Hypothalamus (tissue), 51 donors: Measurements from ENCODE around the gene PHKG2.
A peak's percentile ranks its signal among the peaks of the same experiment; 100 is the strongest.

Source experiments
- DNase-seq, 51 donors: peaks; one replicate each; lab custom pipeline; 2025; lab: John Stamatoyannopoulos, UW

Gene PHKG2

GRCh38 chr16:30725418-30725792 lies 22.8 kb upstream of the PHKG2 start:
- no peak for DNase-seq

GRCh38 chr16:30728321-30728720 lies 19.9 kb upstream of the PHKG2 start:
- DNase-seq, result no peak

GRCh38 chr16:30728899-30729672 lies 19.1 kb upstream of the PHKG2 start:
- no peak for DNase-seq

GRCh38 chr16:30731411-30731810 lies 16.8 kb upstream of the PHKG2 start:
- no peak for DNase-seq

- no peak for DNase-seq
Measured at GRCh38 chr16:30736995-30737793, 11.0 kb upstream of the PHKG2 start.

GRCh38 chr16:30737794-30738648 lies 10.2 kb upstream of the PHKG2 start:
- no peak for DNase-seq

- DNase-seq, result no peak
Measured at GRCh38 chr16:30738984-30739951, 9.0 kb upstream of the PHKG2 start.

- peak in 5 of 51 donors; percentile 17 to 32 (median 29) for DNase-seq
Measured at GRCh38 chr16:30740364-30741251, 7.6 kb upstream of the PHKG2 start.

GRCh38 chr16:30741461-30741914 lies 6.7 kb upstream of the PHKG2 start:
- DNase-seq, result no peak

GRCh38 chr16:30743716-30744115 lies 4.5 kb upstream of the PHKG2 start:
- DNase-seq, result no peak

- no peak for DNase-seq
Measured at GRCh38 chr16:30744183-30744582, 4.0 kb upstream of the PHKG2 start.

- no peak for DNase-seq
Measured at GRCh38 chr16:30745082-30745481, 3.1 kb upstream of the PHKG2 start.

GRCh38 chr16:30746638-30747175 lies 1.5 kb upstream of the PHKG2 start:
- DNase-seq, result no peak

- DNase-seq, result no peak
Measured at GRCh38 chr16:30747331-30747730, 894 bp upstream of the PHKG2 start.

GRCh38 chr16:30748634-30749445 lies 615 bp downstream of the PHKG2 start:
- peak in 8 of 51 donors; percentile 16 to 49 (median 20) for DNase-seq

GRCh38 chr16:30750201-30750600 lies 2.0 kb downstream of the PHKG2 start:
- no peak for DNase-seq

- no peak for DNase-seq
Measured at GRCh38 chr16:30750876-30751465, 2.7 kb downstream of the PHKG2 start.
